H1 (cell line): ENCODE data around the gene MMS19. TPM values are rescaled to one million over a fixed set of nuclear protein-coding genes. Genes with fewer than 3 reads are reported as not detected.

Experiments used
- CTCF ChIA-PET: fragments of 300-600 bp; sonication (Branson Sonifier 250); formaldehyde crosslinking; loops from one replicate; lab custom pipeline; 2021; ENCODE audit not compliant: partially characterized antibody; lab: Charles Lee
- POLR2A ChIA-PET: fragments of 300-600 bp; sonication (Branson Sonifier 250); formaldehyde crosslinking; loops from one replicate; lab custom pipeline; 2021; ENCODE audit warnings: inconsistent platforms; ENCODE audit not compliant: partially characterized antibody; lab: Charles Lee
- DNase-seq, 2 experiments: peaks; one replicate each; pipeline versions ENCODE4 v3.0.0 to v3.0.0-alpha.2; 2010 to 2022; ENCODE audit warnings: low spot score in 2 of 2, low read depth in 1 of 2, mixed read lengths in 1 of 2
- FAIRE-seq: peaks from 2 replicates; lab custom pipeline; 2011; peaks lifted over from hg19 to GRCh38; lab: Jason Lieb, UNC
- H2AFZ ChIP-seq: 2 replicates; pipeline ENCODE4 v1.8.1; 2012; ENCODE audit warnings: low read length, inconsistent platforms
- H2AK5ac ChIP-seq: 2 replicates; pipeline ENCODE4 v1.6.1; 2013; ENCODE audit warnings: low read depth, low read length
- H2BK120ac ChIP-seq: replicated peaks from 2 replicates; pipeline ENCODE3; 2013; ENCODE audit warnings: low read depth, low read length, inconsistent platforms
- H2BK12ac ChIP-seq: 2 replicates; pipeline ENCODE4 v1.6.1; 2013; ENCODE audit warnings: low read depth, low read length
- H2BK15ac ChIP-seq: 2 replicates; pipeline ENCODE4 v1.6.1; 2013; ENCODE audit warnings: low read length
- H2BK20ac ChIP-seq: 2 replicates; pipeline ENCODE4 v1.6.1; 2013; ENCODE audit warnings: low read length
- H2BK5ac ChIP-seq: 2 replicates; pipeline ENCODE4 v1.6.1; 2013; ENCODE audit warnings: low read depth, low read length
- H3K14ac ChIP-seq: 2 replicates; pipeline ENCODE4 v1.6.1; 2013; ENCODE audit warnings: inconsistent platforms; ENCODE audit not compliant: insufficient read length
- H3K18ac ChIP-seq: 2 replicates; pipeline ENCODE4 v1.6.1; 2013; ENCODE audit warnings: low read length; ENCODE audit errors: extremely low read depth
- H3K23ac ChIP-seq: 2 replicates; pipeline ENCODE4 v1.6.1; 2013; ENCODE audit warnings: inconsistent platforms; ENCODE audit not compliant: insufficient read length
- H3K23me2 ChIP-seq: 2 replicates; pipeline ENCODE4 v1.6.1; 2013; ENCODE audit warnings: low read depth, low read length
- H3K27ac ChIP-seq: 2 replicates; pipeline ENCODE4 v1.6.1; 2011; ENCODE audit warnings: low read depth, low read length, inconsistent platforms
- H3K27me3 ChIP-seq, 4 experiments: replicated peaks in 1 of 4; 1 replicate in 1 of 4; 2 replicates in 3 of 4; pipeline versions ENCODE4 v1.6.1 to v1.8.1; 2011 to 2013; ENCODE audit warnings: low read length in 3 of 4, mild to moderate bottlenecking in 3 of 4, inconsistent platforms in 2 of 4, mixed read lengths in 2 of 4, moderate library complexity in 1 of 4; ENCODE audit not compliant: control insufficient read depth in 3 of 4, insufficient read depth in 3 of 4; ENCODE audit errors: extremely low read depth in 1 of 4
- H3K36me3 ChIP-seq, 4 experiments: 2 replicates each; pipeline versions ENCODE4 v1.6.1 to v1.8.1; 2011 to 2013; ENCODE audit warnings: mild to moderate bottlenecking in 4 of 4, low read length in 3 of 4, moderate library complexity in 2 of 4, control low read depth in 1 of 4, inconsistent platforms in 1 of 4; ENCODE audit not compliant: insufficient read depth in 4 of 4, control insufficient read depth in 2 of 4
- H3K4ac ChIP-seq: replicated peaks from 2 replicates; pipeline ENCODE3; 2013; ENCODE audit warnings: low read length, low read depth, mixed read lengths, inconsistent platforms; ENCODE audit not compliant: insufficient read length
- H3K4me1 ChIP-seq, 4 experiments: replicated peaks in 1 of 4; 1 replicate in 1 of 4; 2 replicates in 3 of 4; pipeline versions ENCODE4 v1.6.1 to v1.8.1; 2011 to 2013; ENCODE audit warnings: low read length in 3 of 4, inconsistent platforms in 2 of 4, mixed read lengths in 1 of 4; ENCODE audit not compliant: insufficient read depth in 4 of 4, control insufficient read depth in 3 of 4
- H3K4me2 ChIP-seq, 2 experiments: 2 replicates each; pipeline versions ENCODE4 v1.6.1 to v1.8.1; 2011 to 2013; ENCODE audit warnings: low read depth in 2 of 2, low read length in 2 of 2, control low read depth in 1 of 2, inconsistent platforms in 1 of 2, mild to moderate bottlenecking in 1 of 2; ENCODE audit not compliant: insufficient read depth in 1 of 2
- H3K4me3 ChIP-seq, 4 experiments: fragments of 200-600, 300-600 bp in 1 of 4; sonication (generic), shearing (Covaris generic), sonication (Bioruptor Twin) in 1 of 4; 2 replicates each; pipeline versions ENCODE4 v1.5.1 to v1.8.1; 2011 to 2016; ENCODE audit warnings: low read length in 4 of 4, low read depth in 3 of 4, control low read depth in 2 of 4, inconsistent platforms in 2 of 4, mild to moderate bottlenecking in 2 of 4, mixed read lengths in 1 of 4, moderate library complexity in 1 of 4; ENCODE audit not compliant: insufficient read depth in 2 of 4; ENCODE audit errors: extremely low read depth in 1 of 4
- H3K56ac ChIP-seq: replicated peaks from 2 replicates; pipeline ENCODE3; 2013; ENCODE audit warnings: low read depth, mild to moderate bottlenecking, mixed read lengths, low read length, inconsistent platforms; ENCODE audit not compliant: insufficient read length
- H3K79me1 ChIP-seq: 2 replicates; pipeline ENCODE4 v1.6.1; 2013; ENCODE audit warnings: low read depth, low read length, control low read depth
- H3K79me2 ChIP-seq, 2 experiments: 2 replicates each; pipeline versions ENCODE4 v1.6.1 to v1.8.1; 2012 to 2013; ENCODE audit warnings: low read length in 2 of 2, mild to moderate bottlenecking in 2 of 2, inconsistent platforms in 1 of 2; ENCODE audit not compliant: insufficient read depth in 2 of 2, control insufficient read depth in 1 of 2
- H3K9ac ChIP-seq, 4 experiments: replicated peaks in 1 of 4; 1 replicate in 1 of 4; 2 replicates in 3 of 4; pipeline versions ENCODE4 v1.6.1 to v1.8.1; 2011 to 2013; ENCODE audit warnings: low read depth in 3 of 4, low read length in 3 of 4, control low read depth in 2 of 4, mild to moderate bottlenecking in 2 of 4, moderate library complexity in 2 of 4, inconsistent platforms in 1 of 4; ENCODE audit errors: extremely low read depth in 1 of 4
- H3K9me3 ChIP-seq, 2 experiments: 2 replicates each; pipeline versions ENCODE4 v1.6.1 to v1.8.1; 2012 to 2013; ENCODE audit warnings: mild to moderate bottlenecking in 2 of 2, moderate library complexity in 2 of 2, control low read depth in 1 of 2, inconsistent platforms in 1 of 2, low read depth in 1 of 2, low read length in 1 of 2, mixed read lengths in 1 of 2; ENCODE audit not compliant: insufficient read depth in 2 of 2
- H4K20me1 ChIP-seq, 2 experiments: replicated peaks in 1 of 2; 2 replicates each; pipeline versions ENCODE3 to v1.8.1; 2011 to 2013; ENCODE audit warnings: inconsistent platforms in 2 of 2, low read length in 2 of 2, mild to moderate bottlenecking in 1 of 2; ENCODE audit not compliant: insufficient read depth in 2 of 2, control insufficient read depth in 1 of 2
- H4K5ac ChIP-seq: 2 replicates; pipeline ENCODE4 v1.6.1; 2013; ENCODE audit warnings: low read length, low read depth, mixed read lengths, inconsistent platforms; ENCODE audit not compliant: insufficient read length
- H4K8ac ChIP-seq: 2 replicates; pipeline ENCODE4 v1.8.0; 2013; ENCODE audit warnings: mild to moderate bottlenecking, moderate library complexity, low read length, inconsistent platforms; ENCODE audit not compliant: insufficient read depth; ENCODE audit errors: extremely low read depth
- H4K91ac ChIP-seq: replicated peaks from 2 replicates; pipeline ENCODE3; 2013; ENCODE audit warnings: low read length, mixed read lengths, inconsistent platforms; ENCODE audit not compliant: insufficient read length
- E2F6 ChIP-seq: IDR thresholded peaks from 2 replicates; pipeline ENCODE4 v1.6.1; 2012; ENCODE audit warnings: inconsistent platforms
- GTF2F1 ChIP-seq: IDR thresholded peaks from 2 replicates; pipeline ENCODE4 v1.6.1; 2012; ENCODE audit warnings: low read depth, low read length, improper control_type of control experiment, borderline replicate concordance
- JUN ChIP-seq: IDR thresholded peaks from 2 replicates; pipeline ENCODE4 v1.6.1; 2011; ENCODE audit warnings: low read depth, mild to moderate bottlenecking, improper control_type of control experiment, low read length
- POLR2AphosphoS5 ChIP-seq: IDR thresholded peaks from 2 replicates; pipeline ENCODE4 v1.6.1; 2011; ENCODE audit warnings: low read depth, low read length
- TAF7 ChIP-seq: optimal IDR thresholded peaks from 2 replicates; pipeline ENCODE3; 2011; ENCODE audit warnings: low read depth, mild to moderate bottlenecking, inconsistent platforms, low read length, moderate library complexity, borderline replicate concordance
- TEAD4 ChIP-seq: IDR thresholded peaks from 2 replicates; pipeline ENCODE4 v1.6.1; 2012; ENCODE audit warnings: low read depth, low read length, inconsistent platforms, mixed read lengths
- WGBS, 2 experiments: shearing (Covaris generic) in 1 of 2; methylation state at CpG; one replicate each; pipeline versions ENCODE4 v1.1.6 to v1.1.7; 2013 to 2015; ENCODE audit warnings: low lambda C conversion rate in 2 of 2, mixed read lengths in 2 of 2, inconsistent platforms in 1 of 2, low coverage in 1 of 2, missing lambda C conversion rate in 1 of 2; ENCODE audit not compliant: insufficient replicate concordance in 2 of 2, insufficient coverage in 1 of 2, insufficient read length in 1 of 2; ENCODE audit errors: extremely low coverage in 1 of 2, missing lambda C conversion rate in 1 of 2; 5-methylcytosine and 5-hydroxymethylcytosine counted together
- polyA plus RNA-seq, 7 experiments: library from polyadenylated mRNA; depleted of rRNA in 3 of 7; stranded (reverse) in 5 of 7; unstranded in 2 of 7; fragments of >200 nt in 5 of 7; fragments of 200-250 nt in 2 of 7; gene quantifications; 1 replicate in 5 of 7; 2 replicates in 1 of 7; 4 replicates in 1 of 7; pipeline versions ENCODE4 v1.2.1 to v1.2.3, GENCODE V29; 2011 to 2013; ENCODE audit warnings: missing spikeins in 2 of 7, mixed read lengths in 2 of 7
- total RNA-seq: library from RNA; stranded (reverse); fragmentation: NEBNext Ultra II Directional; extraction: Animal tissue kit (Norgen Biotek cat#: 25700); gene quantifications from 2 replicates; pipeline ENCODE4 v1.2.1, GENCODE V29; 2021

Gene MMS19
- total and polyA plus RNA-seq, 2 of the 8 experiments (the other 6 are each of a cell fraction or from before 2014, with no cell fraction given) = 130 to 221 TPM

- 91% methylated on average over 3 of the region's 3 CpGs; no CpG with 5 or more reads in 1 of the 2 experiments for WGBS, 2 experiments
- Histone ChIP-seq H3K79me2 (no peaks in the 10 kb centered on the region), H3K4me2 (no peak overlapping the region), H2BK20ac (no peak overlapping the region), H4K8ac (no peak overlapping the region), H3K4ac (no peak overlapping the region), H2BK15ac (no peak overlapping the region), H3K56ac (no peak overlapping the region), H2AK5ac (no peak overlapping the region), H4K20me1 (peaks cover 0 to 19% of the 10 kb centered on the region in 2 experiments), H3K9me3 (peaks cover 0 to 2% of the 10 kb centered on the region in 2 experiments; a peak in 1 of 4 replicates), H3K23me2 (no peaks in the 10 kb centered on the region), H2AFZ (no peak overlapping the region), H3K14ac (no peak overlapping the region), H4K91ac (no peak overlapping the region), H2BK12ac (no peak overlapping the region), H2BK120ac (no peak overlapping the region), H3K36me3 (peaks cover 19 to 70% (median 50%) of the 10 kb centered on the region in 4 experiments), H3K23ac (no peak overlapping the region), H3K27me3 (no peaks in the 10 kb centered on the region), H3K4me3 (no peak overlapping the region), H4K5ac (no peak overlapping the region), H3K18ac (no peak overlapping the region), H2BK5ac (no peak overlapping the region), H3K79me1 (peaks cover 6% of the 10 kb centered on the region; the same call in 1 of the 2 replicates), H3K9ac (no peak overlapping the region), H3K27ac (no peak overlapping the region), H3K4me1 (no peaks in the 10 kb centered on the region)
- FAIRE-seq = no peak
- no peak for DNase-seq
- CTCF ChIA-PET = interaction anchor here (0.7 to 7.2 kb wide), 4 partner anchors 11 to 117 kb away, joined by 3 to 40 read pairs (median 4); no protein-coding TSS in a partner anchor
- POLR2A ChIA-PET = interaction anchor here (0.5 to 13.1 kb wide), 11 partner anchors 9 to 178 kb away, joined by 3 to 105 read pairs (median 4); partner anchors contain the start of gene RRP12
- no peak for TF ChIP-seq JUN
- no peak for TF ChIP-seq TEAD4
- TF ChIP-seq GTF2F1 = no peak
- no peak for TF ChIP-seq POLR2AphosphoS5
- no peak for TF ChIP-seq TAF7
- TF ChIP-seq E2F6 = no peak
These were observed 43.7 kb downstream of the MMS19 start for GRCh38 chr10:97454330-97455036.
